Measurements from ENCODE around the gene PCDHB12. TPM values are rescaled to one million over a fixed set of nuclear protein-coding genes. Genes with fewer than 3 reads are reported as not detected.
"Not testable (repeated sequence)": the region's sequence is repeated elsewhere in the genome, so short reads cannot be mapped to it uniquely, and the experiment has no call there.

The PCDHB12 gene
- polyA plus RNA-seq, 3 donors: not detected

DNA sequence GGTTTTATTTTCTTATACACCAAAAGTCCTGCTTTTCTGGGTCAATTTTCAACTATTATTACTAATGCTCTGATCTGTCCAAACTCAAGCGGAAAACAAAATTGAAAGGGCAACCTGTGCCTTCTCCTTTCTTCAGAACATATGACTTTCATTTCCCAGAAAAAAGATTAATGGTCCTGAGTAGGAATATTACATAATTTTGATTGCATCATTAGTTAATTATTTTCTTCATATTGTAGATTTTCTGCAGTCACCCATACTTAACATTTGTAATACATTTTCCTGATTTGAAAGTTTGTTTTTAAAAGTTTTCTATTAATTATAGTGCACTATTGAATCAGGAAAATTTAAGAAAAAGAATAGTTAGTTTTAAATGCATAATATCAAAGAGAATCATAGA lies 32.6 kb upstream of the PCDHB12 start:
- intact Hi-C loops (cut with micrococcal nuclease): no loop called here
- TF ChIP-seq CTCF (IDR thresholded peaks at IDR 0.05): no peak
- no peak overlapping the region for H3K4me3 Mint-ChIP-seq

DNA sequence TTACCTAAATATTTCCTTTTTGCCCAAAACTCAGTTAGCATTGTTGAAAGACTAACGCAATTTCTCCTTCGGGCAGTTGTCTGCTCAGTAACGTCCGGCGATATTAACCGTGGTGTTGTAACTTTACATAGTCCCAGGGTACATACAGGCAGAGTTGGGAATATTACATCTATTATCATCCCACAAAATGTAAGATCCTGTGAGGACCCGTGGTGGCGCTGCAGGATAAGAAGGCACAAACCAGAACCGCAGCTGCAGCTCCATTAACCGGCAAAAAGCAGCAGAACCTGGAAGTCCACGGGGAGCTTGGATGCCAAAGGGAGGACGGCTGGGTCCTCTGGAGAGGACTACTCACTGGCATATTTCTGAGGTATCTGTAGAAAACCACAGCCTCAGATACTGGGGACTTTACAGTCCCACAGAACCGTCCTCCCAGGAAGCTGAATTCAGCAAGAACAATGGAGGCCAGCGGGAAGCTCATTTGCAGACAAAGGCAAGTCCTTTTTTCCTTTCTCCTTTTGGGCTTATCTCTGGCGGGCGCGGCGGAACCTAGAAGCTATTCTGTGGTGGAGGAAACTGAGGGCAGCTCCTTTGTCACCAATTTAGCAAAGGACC lies 30.8 kb upstream of the PCDHB12 start, which contains the start of gene PCDHB8:
PCDHB8 (plus strand) TSS at position 214 of the 615 bp plus-strand sequence; CDS start at position 459, 245 bp downstream.
- DNase-seq; H3K27ac ChIP-seq (ENCODE audit: low read depth in 1 of 2, low read length in 2 of 2); H3K4me3 Mint-ChIP-seq; H3K36me3 Mint-ChIP-seq; H3K4me2 ChIP-seq (replicated peaks; ENCODE audit: extremely low read depth, low read length, poor library complexity, severe bottlenecking); H3K4me1 ChIP-seq (ENCODE audit: control insufficient read depth in 1 of 2, insufficient read depth in 2 of 2, low read length in 2 of 2); H2AFZ ChIP-seq (ENCODE audit: insufficient read depth, low read depth, low read length, poor library complexity, severe bottlenecking); H3K27ac Mint-ChIP-seq; H3K4me1 Mint-ChIP-seq; intact Hi-C loops (cut with micrococcal nuclease); H3K4me3 ChIP-seq (replicated peaks in 1 of 3; ENCODE audit: low read depth in 2 of 3, low read length in 3 of 3); H3K79me2 ChIP-seq (ENCODE audit: insufficient read depth, low read length); H3K9ac ChIP-seq (ENCODE audit: insufficient read depth, low read length, poor library complexity, severe bottlenecking); H4K20me1 ChIP-seq (ENCODE audit: insufficient read depth, low read length); H3K36me3 ChIP-seq (replicated peaks in 1 of 2; ENCODE audit: control insufficient read depth in 1 of 2, insufficient read depth in 2 of 2, low read length in 2 of 2): not testable (repeated sequence)
- Histone ChIP-seq H3K9me3 (replicated peaks in 1 of 2; ENCODE audit: control insufficient read depth in 1 of 2, insufficient read depth in 1 of 2, low read length in 2 of 2) (peaks cover 53 to 69% of the 10 kb centered on the region in 2 donors), H3K27me3 (ENCODE audit: control insufficient read depth in 2 of 2, insufficient read depth in 2 of 2, low read length in 2 of 2) (peaks cover 8 to 14% of the 10 kb centered on the region in 2 donors)
- H3K27me3 Mint-ChIP-seq (ENCODE audit: low read depth in 3 of 3): peaks cover 2 to 21% (median 10%) of the 10 kb centered on the region in 3 donors
- peaks cover 18 to 39% (median 38%) of the 10 kb centered on the region in 7 donors for H3K9me3 Mint-ChIP-seq
- no CpG with 5 or more reads among the region's 18 CpGs for WGBS (ENCODE audit: insufficient coverage)

More for the DNA sequence above, 32.6 kb upstream of the PCDHB12 start:
- peaks cover 0 to 2% of the 10 kb centered on the region in 2 donors for H3K36me3 Mint-ChIP-seq
- H3K27me3 Mint-ChIP-seq (ENCODE audit: low read depth in 3 of 3): peaks cover 2 to 15% (median 10%) of the 10 kb centered on the region in 3 donors
- H3K4me3 ChIP-seq (replicated peaks in 1 of 3; ENCODE audit: low read depth in 2 of 3, low read length in 3 of 3): no peak overlapping the region
- H3K27ac Mint-ChIP-seq: no peak overlapping the region
- no peaks in the 10 kb centered on the region for H3K79me2 ChIP-seq (ENCODE audit: insufficient read depth, low read length)
- no peak for DNase-seq
- no peak overlapping the region for H3K9ac ChIP-seq (ENCODE audit: insufficient read depth, low read length, poor library complexity, severe bottlenecking)
- no peaks in the 10 kb centered on the region for H3K36me3 ChIP-seq (replicated peaks in 1 of 2; ENCODE audit: control insufficient read depth in 1 of 2, insufficient read depth in 2 of 2, low read length in 2 of 2)
- peaks cover 8 to 9% of the 10 kb centered on the region in 2 donors for H3K27me3 ChIP-seq (ENCODE audit: control insufficient read depth in 2 of 2, insufficient read depth in 2 of 2, low read length in 2 of 2)
- no peaks in the 10 kb centered on the region for H3K4me1 ChIP-seq (ENCODE audit: control insufficient read depth in 1 of 2, insufficient read depth in 2 of 2, low read length in 2 of 2)
- H2AFZ ChIP-seq (ENCODE audit: insufficient read depth, low read depth, low read length, poor library complexity, severe bottlenecking): no peak overlapping the region
- H4K20me1 ChIP-seq (ENCODE audit: insufficient read depth, low read length): no peaks in the 10 kb centered on the region
- peaks cover 23 to 39% (median 32%) of the 10 kb centered on the region in 7 donors for H3K9me3 Mint-ChIP-seq
- WGBS (ENCODE audit: insufficient coverage): no CpG with 5 or more reads among the region's 1 CpG
- H3K9me3 ChIP-seq (replicated peaks in 1 of 2; ENCODE audit: control insufficient read depth in 1 of 2, insufficient read depth in 1 of 2, low read length in 2 of 2): peaks cover 47 to 66% of the 10 kb centered on the region in 2 donors
- H3K4me1 Mint-ChIP-seq: no peaks in the 10 kb centered on the region
- H3K4me2 ChIP-seq (replicated peaks; ENCODE audit: extremely low read depth, low read length, poor library complexity, severe bottlenecking): no peak overlapping the region
- no peak overlapping the region for H3K27ac ChIP-seq (ENCODE audit: low read depth in 1 of 2, low read length in 2 of 2)

DNA sequence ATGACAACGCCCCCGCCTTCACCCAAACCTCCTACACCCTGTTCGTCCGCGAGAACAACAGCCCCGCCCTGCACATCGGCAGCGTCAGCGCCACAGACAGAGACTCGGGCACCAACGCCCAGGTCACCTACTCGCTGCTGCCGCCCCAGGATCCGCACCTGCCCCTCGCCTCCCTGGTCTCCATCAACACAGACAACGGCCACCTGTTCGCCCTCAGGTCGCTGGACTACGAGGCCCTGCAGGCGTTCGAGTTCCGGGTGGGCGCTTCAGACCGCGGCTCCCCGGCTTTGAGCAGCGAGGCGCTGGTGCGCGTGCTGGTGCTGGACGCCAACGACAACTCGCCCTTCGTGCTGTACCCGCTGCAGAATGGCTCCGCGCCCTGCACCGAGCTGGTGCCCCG lies 29.1 kb upstream of the PCDHB12 start:
- H3K4me1 Mint-ChIP-seq; H4K20me1 ChIP-seq (ENCODE audit: insufficient read depth, low read length); H2AFZ ChIP-seq (ENCODE audit: insufficient read depth, low read depth, low read length, poor library complexity, severe bottlenecking); H3K27ac ChIP-seq (ENCODE audit: low read depth in 1 of 2, low read length in 2 of 2); H3K36me3 ChIP-seq (replicated peaks in 1 of 2; ENCODE audit: control insufficient read depth in 1 of 2, insufficient read depth in 2 of 2, low read length in 2 of 2); H3K9ac ChIP-seq (ENCODE audit: insufficient read depth, low read length, poor library complexity, severe bottlenecking); H3K4me1 ChIP-seq (ENCODE audit: control insufficient read depth in 1 of 2, insufficient read depth in 2 of 2, low read length in 2 of 2); H3K4me3 ChIP-seq (replicated peaks in 1 of 3; ENCODE audit: low read depth in 2 of 3, low read length in 3 of 3); H3K36me3 Mint-ChIP-seq; DNase-seq; H3K4me2 ChIP-seq (replicated peaks; ENCODE audit: extremely low read depth, low read length, poor library complexity, severe bottlenecking); H3K27ac Mint-ChIP-seq; H3K79me2 ChIP-seq (ENCODE audit: insufficient read depth, low read length); intact Hi-C loops (cut with micrococcal nuclease); H3K4me3 Mint-ChIP-seq: not testable (repeated sequence)
- WGBS (ENCODE audit: insufficient coverage): 52% methylated on average over 8 of the region's 39 CpGs
- Histone ChIP-seq H3K9me3 (replicated peaks in 1 of 2; ENCODE audit: control insufficient read depth in 1 of 2, insufficient read depth in 1 of 2, low read length in 2 of 2) (peaks cover 46 to 65% of the 10 kb centered on the region in 2 donors), H3K27me3 (ENCODE audit: control insufficient read depth in 2 of 2, insufficient read depth in 2 of 2, low read length in 2 of 2) (peaks cover 8 to 16% of the 10 kb centered on the region in 2 donors)
- H3K9me3 Mint-ChIP-seq: peaks cover 14 to 35% (median 32%) of the 10 kb centered on the region in 7 donors
- H3K27me3 Mint-ChIP-seq (ENCODE audit: low read depth in 3 of 3): peaks cover 2 to 25% (median 9%) of the 10 kb centered on the region in 3 donors

GRCh38 chr5:141179876-141180275 lies 28.6 kb upstream of the PCDHB12 start:
- Mint-ChIP-seq H3K9me3 (peaks cover 14 to 38% (median 31%) of the 10 kb centered on the region in 7 donors), H3K27me3 (ENCODE audit: low read depth in 3 of 3) (peaks cover 4 to 28% (median 12%) of the 10 kb centered on the region in 3 donors)
- H3K4me2 ChIP-seq (replicated peaks; ENCODE audit: extremely low read depth, low read length, poor library complexity, severe bottlenecking); H3K79me2 ChIP-seq (ENCODE audit: insufficient read depth, low read length); H3K36me3 Mint-ChIP-seq; H3K4me1 ChIP-seq (ENCODE audit: control insufficient read depth in 1 of 2, insufficient read depth in 2 of 2, low read length in 2 of 2); H2AFZ ChIP-seq (ENCODE audit: insufficient read depth, low read depth, low read length, poor library complexity, severe bottlenecking); H3K4me1 Mint-ChIP-seq; H3K9ac ChIP-seq (ENCODE audit: insufficient read depth, low read length, poor library complexity, severe bottlenecking); H3K4me3 ChIP-seq (replicated peaks in 1 of 3; ENCODE audit: low read depth in 2 of 3, low read length in 3 of 3); H3K36me3 ChIP-seq (replicated peaks in 1 of 2; ENCODE audit: control insufficient read depth in 1 of 2, insufficient read depth in 2 of 2, low read length in 2 of 2); DNase-seq; H4K20me1 ChIP-seq (ENCODE audit: insufficient read depth, low read length); intact Hi-C loops (cut with micrococcal nuclease); H3K27ac ChIP-seq (ENCODE audit: low read depth in 1 of 2, low read length in 2 of 2); H3K27ac Mint-ChIP-seq; H3K4me3 Mint-ChIP-seq: not testable (repeated sequence)
- 34% methylated on average over 16 of the region's 32 CpGs for WGBS (ENCODE audit: insufficient coverage)
- peaks cover 45 to 60% of the 10 kb centered on the region in 2 donors for H3K9me3 ChIP-seq (replicated peaks in 1 of 2; ENCODE audit: control insufficient read depth in 1 of 2, insufficient read depth in 1 of 2, low read length in 2 of 2)
- H3K27me3 ChIP-seq (ENCODE audit: control insufficient read depth in 2 of 2, insufficient read depth in 2 of 2, low read length in 2 of 2): peaks cover 8 to 20% of the 10 kb centered on the region in 2 donors

All from CD14-positive monocyte (primary cell).